SU-DHL-6 (cell line): ENCODE data around the gene PMEPA1.

ENCODE experiments used
- CTCF ChIP-seq: fragments of 200-600 bp; sonication (generic); IDR thresholded peaks from one replicate; pipeline ENCODE4 v1.5.1; 2017; ENCODE audit warnings: antibody characterized with exemption, mild to moderate bottlenecking, low read length, moderate library complexity; ENCODE audit not compliant: insufficient read depth, poor library complexity, severe bottlenecking
- EZH2phosphoT487 ChIP-seq: fragments of 200-600 bp; sonication (generic), shearing (Covaris generic); conservative IDR thresholded peaks from 2 replicates; pipeline ENCODE4 v1.6.1; 2018; ENCODE audit warnings: mild to moderate bottlenecking, antibody characterized with exemption, low read length, moderate library complexity, mixed read lengths

GRCh38 chr20:57650756-57651483 lies 58.9 kb downstream of the PMEPA1 start:
- TF ChIP-seq CTCF (no peak), EZH2phosphoT487 (no peak)
